Activated CD8-positive, alpha-beta memory T cell treated with anti-CD3 and anti-CD28 coated beads, Interleukin-2, amount 10 ng/mL, durations not matched to agents 7 days and 5 days (primary cell): Measurements from ENCODE around the gene HELZ. TPM values are rescaled to one million over a fixed set of nuclear protein-coding genes. Genes with fewer than 3 reads are reported as not detected.

Experiments
- ATAC-seq: fragments of 150-1000 bp; cut with Tn5 transposase; one replicate; pipeline ENCODE4 v1.10.0; 2021; ENCODE audit warnings: moderate library complexity
- CTCF ChIA-PET: fragments of 350-600 bp; sonication (Branson Sonifier 250); formaldehyde crosslinking; loops from one replicate; lab custom pipeline; 2021; ENCODE audit warnings: antibody characterized with exemption; lab: Charles Lee
- DNase-seq: peaks from one replicate; pipeline ENCODE4 v3.0.0-alpha.2; 2020
- H3K27ac Mint-ChIP-seq: one replicate; pipeline ENCODE4 v1.8.0; 2021; ENCODE audit warnings: mild to moderate bottlenecking, mixed read lengths
- H3K27me3 Mint-ChIP-seq: one replicate; pipeline ENCODE4 v1.8.0; 2021; ENCODE audit warnings: mixed read lengths
- H3K36me3 Mint-ChIP-seq: one replicate; pipeline ENCODE4 v1.8.0; 2021; ENCODE audit warnings: mild to moderate bottlenecking, mixed read lengths
- H3K4me1 Mint-ChIP-seq: one replicate; pipeline ENCODE4 v1.8.0; 2021; ENCODE audit warnings: mixed read lengths
- H3K4me3 Mint-ChIP-seq: one replicate; pipeline ENCODE4 v1.8.0; 2021; ENCODE audit warnings: mild to moderate bottlenecking, moderate library complexity, mixed read lengths
- H3K9me3 Mint-ChIP-seq: one replicate; pipeline ENCODE4 v1.8.0; 2022; ENCODE audit warnings: low read depth, mixed read lengths
- total RNA-seq, 2 experiments: library from RNA; stranded (reverse); gene quantifications; one replicate each; pipeline ENCODE4 v1.2.3, GENCODE V29; 2021

Gene HELZ
- total RNA-seq, 2 experiments from 2014 or later, result 77.5 to 102 TPM

- no peak overlapping the region for H3K27ac Mint-ChIP-seq
Observed at GRCh38 chr17:67079491-67079890, 165.5 kb downstream of the HELZ start.

DNA sequence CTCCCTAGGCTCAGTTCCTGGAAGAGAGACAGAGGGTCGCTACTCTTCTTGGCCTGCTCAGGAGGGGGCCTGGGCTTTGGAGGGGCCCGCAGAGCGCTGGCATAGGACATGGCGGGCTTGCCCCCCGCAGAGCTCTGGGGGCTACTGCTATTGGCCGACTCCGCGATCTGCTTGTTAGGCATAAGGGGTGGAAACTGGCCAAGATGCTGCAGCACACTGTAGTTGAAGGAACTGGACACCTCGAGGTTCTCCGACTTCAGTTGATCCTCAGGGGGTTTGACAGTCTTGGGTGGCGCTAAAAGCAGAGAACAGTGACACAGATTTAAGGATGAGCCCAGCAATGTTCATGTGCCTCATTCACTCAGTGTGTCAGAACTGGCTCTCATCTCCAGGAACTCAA is 166.7 kb downstream of the HELZ start:
- Mint-ChIP-seq H3K27me3 (no peaks in the 10 kb centered on the region), H3K4me1 (peaks cover 18% of the 10 kb centered on the region), H3K36me3 (peaks cover 17% of the 10 kb centered on the region), H3K27ac (no peak overlapping the region), H3K4me3 (no peak overlapping the region), H3K9me3 (no peaks in the 10 kb centered on the region)
- no peak for ATAC-seq
- DNase-seq, result no peak
- CTCF ChIA-PET, result no interaction called here

More at GRCh38 chr17:67079491-67079890, 165.5 kb downstream of the HELZ start:
- Mint-ChIP-seq H3K9me3 (no peaks in the 10 kb centered on the region), H3K27me3 (no peaks in the 10 kb centered on the region), H3K4me3 (no peak overlapping the region), H3K4me1 (peaks cover 22% of the 10 kb centered on the region), H3K36me3 (peaks cover 21% of the 10 kb centered on the region)
- CTCF ChIA-PET, result no interaction called here
- ATAC-seq, result no peak
- DNase-seq, result no peak

DNA sequence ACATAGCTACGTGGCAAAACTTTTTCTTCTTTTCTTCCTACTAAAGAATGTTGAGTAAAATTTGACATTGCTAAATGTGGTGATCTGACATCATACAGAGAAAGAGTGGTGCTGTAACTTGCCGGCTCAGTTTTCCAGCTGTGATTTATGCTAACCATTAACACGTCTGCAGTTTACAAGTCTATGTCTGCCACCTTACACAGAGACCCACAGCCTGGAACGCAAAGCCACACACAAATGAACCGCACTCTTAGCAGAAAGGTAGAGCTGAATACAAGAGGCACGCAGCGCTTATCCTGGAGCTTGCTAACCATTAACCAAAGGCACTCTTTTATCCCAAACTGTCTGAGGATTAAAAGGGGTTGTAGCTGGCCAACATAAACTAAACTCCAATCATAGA is 168.7 kb downstream of the HELZ start:
- H3K4me3 Mint-ChIP-seq, result no peak overlapping the region
- peaks cover 8% of the 10 kb centered on the region for H3K4me1 Mint-ChIP-seq
- DNase-seq (no peak), ATAC-seq (no peak)
- H3K9me3 Mint-ChIP-seq, result no peaks in the 10 kb centered on the region
- no peak overlapping the region for H3K27ac Mint-ChIP-seq
- no peaks in the 10 kb centered on the region for H3K27me3 Mint-ChIP-seq
- CTCF ChIA-PET, result interaction anchor here (1.0 kb wide), 1 partner anchor 218 kb away, joined by 5 read pairs; no protein-coding TSS in a partner anchor
- peaks cover 17% of the 10 kb centered on the region for H3K36me3 Mint-ChIP-seq

DNA sequence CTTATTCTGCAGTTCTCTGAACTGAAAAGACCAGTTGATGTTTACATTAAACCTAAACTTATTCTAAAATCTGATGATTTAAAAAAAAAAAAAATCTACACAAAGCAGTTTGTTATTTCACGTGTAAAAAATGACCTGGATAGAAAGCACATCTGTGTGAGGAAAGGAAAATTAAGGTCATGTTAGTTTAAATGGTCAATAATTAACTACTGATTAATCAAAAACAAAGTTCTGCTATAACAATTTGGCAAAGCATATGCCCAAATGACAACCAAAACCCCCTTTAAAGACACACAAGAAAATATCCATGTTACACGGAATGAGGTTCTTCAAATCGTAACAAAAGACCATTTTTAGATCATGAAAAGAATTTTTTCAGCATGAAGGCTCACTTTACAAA is 170.2 kb downstream of the HELZ start:
- DNase-seq (no peak), ATAC-seq (no peak)
- CTCF ChIA-PET, result no interaction called here
- Mint-ChIP-seq H3K27ac (no peak overlapping the region), H3K27me3 (no peaks in the 10 kb centered on the region), H3K9me3 (no peaks in the 10 kb centered on the region), H3K4me3 (no peak overlapping the region), H3K36me3 (peaks cover 19% of the 10 kb centered on the region), H3K4me1 (no peaks in the 10 kb centered on the region)

- CTCF ChIA-PET, result no interaction called here
- Mint-ChIP-seq H3K9me3 (no peaks in the 10 kb centered on the region), H3K27me3 (no peaks in the 10 kb centered on the region), H3K4me1 (no peaks in the 10 kb centered on the region), H3K27ac (no peak overlapping the region), H3K36me3 (peaks cover 14% of the 10 kb centered on the region), H3K4me3 (no peak overlapping the region)
- ATAC-seq, result no peak
- DNase-seq, result no peak
Observed at GRCh38 chr17:67072885-67073284, 172.1 kb downstream of the HELZ start.

- ATAC-seq (no peak), DNase-seq (no peak)
- Mint-ChIP-seq H3K27me3 (no peaks in the 10 kb centered on the region), H3K9me3 (no peaks in the 10 kb centered on the region), H3K4me3 (no peak overlapping the region), H3K27ac (no peak overlapping the region), H3K4me1 (no peaks in the 10 kb centered on the region), H3K36me3 (peaks cover 12% of the 10 kb centered on the region)
- CTCF ChIA-PET, result no interaction called here
Observed at GRCh38 chr17:67071595-67071994, 173.4 kb downstream of the HELZ start.

- no peak overlapping the region for H3K4me3 Mint-ChIP-seq
- no peak for DNase-seq
- CTCF ChIA-PET, result no interaction called here
- H3K36me3 Mint-ChIP-seq, result peaks cover 6% of the 10 kb centered on the region
- no peak for ATAC-seq
- H3K4me1 Mint-ChIP-seq, result no peaks in the 10 kb centered on the region
- H3K27me3 Mint-ChIP-seq, result no peaks in the 10 kb centered on the region
- H3K27ac Mint-ChIP-seq, result no peak overlapping the region
- no peaks in the 10 kb centered on the region for H3K9me3 Mint-ChIP-seq
Observed at GRCh38 chr17:67069603-67070136, 175.3 kb downstream of the HELZ start.

DNA sequence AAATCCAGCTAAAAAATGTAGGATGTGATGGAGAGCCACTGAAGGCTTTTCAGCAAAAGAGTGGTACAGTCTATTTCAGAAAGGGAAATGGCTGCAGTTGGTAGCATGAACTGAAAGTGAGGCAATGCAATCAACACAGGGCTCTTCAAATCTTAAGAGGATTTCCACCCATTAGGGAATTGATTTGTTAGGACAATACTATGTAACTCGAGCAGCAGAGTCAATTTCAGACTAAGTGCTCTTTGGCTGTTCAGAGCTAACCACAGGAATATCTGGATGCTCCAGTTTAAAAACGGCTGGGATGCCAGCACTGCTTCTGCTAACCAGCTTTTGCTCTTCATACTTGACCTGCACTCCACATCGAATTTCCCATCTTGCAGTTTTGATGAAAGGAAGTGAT is 176.0 kb downstream of the HELZ start:
- CTCF ChIA-PET, result interaction anchor here (1.6 kb wide), 1 partner anchor 13 kb away, joined by 5 read pairs; no protein-coding TSS in a partner anchor
- H3K9me3 Mint-ChIP-seq, result no peaks in the 10 kb centered on the region
- H3K4me1 Mint-ChIP-seq, result no peaks in the 10 kb centered on the region

DNA sequence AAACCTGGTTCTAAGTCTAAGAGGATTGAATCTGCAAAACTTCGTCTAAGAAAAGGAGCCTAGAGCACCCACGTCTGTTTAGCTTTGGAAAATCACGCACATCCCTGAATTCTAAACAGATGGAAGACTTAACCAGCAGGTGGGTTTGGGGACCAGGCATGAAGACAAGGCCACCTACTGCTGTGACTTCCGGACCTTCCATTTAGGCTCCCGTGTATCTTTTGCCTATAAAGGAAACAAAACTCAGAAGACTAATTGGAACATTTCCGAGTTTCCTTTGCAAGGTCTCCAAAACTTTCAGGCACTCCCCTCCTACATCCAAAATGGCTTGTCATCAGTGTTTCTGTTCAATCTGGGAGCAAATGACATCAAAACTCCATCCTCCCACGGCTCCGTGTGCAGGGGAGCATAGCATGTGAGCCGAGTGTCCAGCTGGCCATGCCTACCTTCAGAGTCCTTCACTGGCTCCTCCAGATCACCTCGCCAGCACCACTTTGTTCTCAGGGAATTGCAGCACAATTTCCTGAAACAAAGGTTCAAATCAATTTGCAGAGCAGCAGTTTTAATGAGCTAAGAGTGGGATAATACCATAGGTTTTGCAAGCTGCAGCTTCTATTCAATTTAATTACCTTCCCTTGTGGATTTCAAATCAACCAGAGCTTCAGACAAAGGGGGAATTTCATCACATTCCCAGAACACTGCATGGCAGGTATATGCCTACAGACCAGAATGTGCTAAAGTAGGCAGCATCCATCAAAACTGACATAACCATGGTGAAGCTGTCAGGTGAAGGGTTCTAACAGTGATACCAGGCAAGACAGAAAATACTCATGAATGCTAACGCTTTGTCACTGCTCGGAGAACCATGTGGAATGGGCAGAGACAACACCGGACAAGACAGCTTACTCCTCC is 177.2 kb downstream of the HELZ start:
- peaks cover 4% of the 10 kb centered on the region for H3K36me3 Mint-ChIP-seq
- no peak for DNase-seq
- H3K27me3 Mint-ChIP-seq, result no peaks in the 10 kb centered on the region
- no peak overlapping the region for H3K27ac Mint-ChIP-seq
- H3K4me3 Mint-ChIP-seq, result no peak overlapping the region
- no peaks in the 10 kb centered on the region for H3K9me3 Mint-ChIP-seq
- no peaks in the 10 kb centered on the region for H3K4me1 Mint-ChIP-seq
- CTCF ChIA-PET, result interaction anchor here (0.6 to 1.6 kb wide), 2 partner anchors 14 to 153 kb away, joined by 3 to 5 read pairs; no protein-coding TSS in a partner anchor
- ATAC-seq, result no peak

More for the DNA sequence above, 176.0 kb downstream of the HELZ start:
- DNase-seq, result no peak
- H3K36me3 Mint-ChIP-seq, result peaks cover 6% of the 10 kb centered on the region
- no peaks in the 10 kb centered on the region for H3K27me3 Mint-ChIP-seq
- ATAC-seq, result no peak
- H3K27ac Mint-ChIP-seq, result no peak overlapping the region
- H3K4me3 Mint-ChIP-seq, result no peak overlapping the region

- H3K4me3 Mint-ChIP-seq, result no peak overlapping the region
- CTCF ChIA-PET, result no interaction called here
Observed at GRCh38 chr17:67066717-67067116, 178.3 kb downstream of the HELZ start.

DNA sequence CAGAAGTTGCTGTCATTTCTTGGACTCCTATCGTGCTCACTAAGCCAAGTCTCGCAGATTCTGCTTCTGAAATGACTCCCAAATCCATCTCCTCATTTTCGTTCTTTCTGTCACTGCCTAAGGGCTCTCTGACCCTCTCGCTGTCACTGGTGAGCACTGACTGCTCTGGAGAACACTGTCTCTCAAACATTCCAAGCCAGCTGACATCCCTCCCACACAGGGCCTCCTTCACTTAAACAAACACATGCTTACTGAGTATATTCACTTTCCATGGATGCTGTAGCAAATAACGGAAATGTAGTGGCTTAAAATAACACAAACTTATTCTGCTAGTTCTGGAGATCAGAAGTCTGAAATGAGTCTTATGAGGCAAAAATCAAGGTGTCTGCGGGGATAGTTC is 181.9 kb downstream of the HELZ start:
- Mint-ChIP-seq H3K36me3 (no peaks in the 10 kb centered on the region), H3K4me3 (no peak overlapping the region), H3K27me3 (no peaks in the 10 kb centered on the region), H3K27ac (no peak overlapping the region), H3K4me1 (no peaks in the 10 kb centered on the region), H3K9me3 (no peaks in the 10 kb centered on the region)
- DNase-seq (no peak), ATAC-seq (no peak)
- CTCF ChIA-PET, result no interaction called here

More at GRCh38 chr17:67066717-67067116, 178.3 kb downstream of the HELZ start:
- peaks cover 1% of the 10 kb centered on the region for H3K36me3 Mint-ChIP-seq
- no peak overlapping the region for H3K27ac Mint-ChIP-seq
- no peaks in the 10 kb centered on the region for H3K9me3 Mint-ChIP-seq
- H3K4me1 Mint-ChIP-seq, result no peaks in the 10 kb centered on the region
- DNase-seq (no peak), ATAC-seq (no peak)
- no peaks in the 10 kb centered on the region for H3K27me3 Mint-ChIP-seq

- no peaks in the 10 kb centered on the region for H3K36me3 Mint-ChIP-seq
Observed at GRCh38 chr17:67059372-67059771, 185.6 kb downstream of the HELZ start.

DNA sequence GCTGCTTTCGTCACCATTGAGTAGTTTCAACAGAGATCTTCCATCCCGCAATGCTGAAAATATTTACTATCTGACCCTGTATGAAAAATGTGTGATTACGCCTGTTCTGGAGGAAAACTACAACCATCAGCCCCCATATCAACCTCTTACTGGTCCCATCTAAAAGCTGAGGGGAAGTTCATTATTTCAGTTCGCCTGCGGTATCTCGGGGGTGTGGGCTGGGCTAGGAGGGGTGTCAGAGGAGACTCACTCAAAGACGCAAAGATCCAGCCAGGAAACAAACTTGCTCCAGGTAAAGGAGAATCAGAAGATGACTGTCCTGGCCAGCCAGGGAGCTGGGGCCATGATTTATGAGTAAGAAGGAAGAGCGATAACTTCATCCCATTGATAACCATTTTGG is 187.0 kb downstream of the HELZ start:
- no peaks in the 10 kb centered on the region for H3K27me3 Mint-ChIP-seq
- DNase-seq (peak; percentile 4), ATAC-seq (no peak)
- H3K4me1 Mint-ChIP-seq, result no peaks in the 10 kb centered on the region
- no peak overlapping the region for H3K27ac Mint-ChIP-seq
- H3K36me3 Mint-ChIP-seq, result no peaks in the 10 kb centered on the region
- CTCF ChIA-PET, result no interaction called here
- no peaks in the 10 kb centered on the region for H3K9me3 Mint-ChIP-seq
- H3K4me3 Mint-ChIP-seq, result no peak overlapping the region

More at GRCh38 chr17:67059372-67059771, 185.6 kb downstream of the HELZ start:
- no peaks in the 10 kb centered on the region for H3K4me1 Mint-ChIP-seq
- CTCF ChIA-PET, result no interaction called here
- no peaks in the 10 kb centered on the region for H3K27me3 Mint-ChIP-seq
- ATAC-seq (no peak), DNase-seq (peak; percentile 9)
- H3K27ac Mint-ChIP-seq, result no peak overlapping the region
- no peaks in the 10 kb centered on the region for H3K9me3 Mint-ChIP-seq
- H3K4me3 Mint-ChIP-seq, result no peak overlapping the region
